UCSD-AML1 (cell line): ENCODE measurements around the gene GPSM3.

ENCODE experiments used
- DNase-seq: peaks from one replicate; lab custom pipeline; 2025; ENCODE audit not compliant: unreplicated experiment; lab: John Stamatoyannopoulos, UW

The GPSM3 gene

GRCh38 chr6:32175711-32176475 lies 16.6 kb downstream of the GPSM3 start, which contains the start of gene AGPAT1:
Gene AGPAT1, minus strand, starts transcription at chr6:32176084. Its CDS starts 4,588 bp downstream, at chr6:32171496.
- DNase-seq, result peak; percentile 95

GRCh38 chr6:32175322-32175710 lies 17.1 kb downstream of the GPSM3 start:
- no peak for DNase-seq

- no peak for DNase-seq
Observed at GRCh38 chr6:32174416-32174815, 18.0 kb downstream of the GPSM3 start.

- DNase-seq, result no peak
Observed at GRCh38 chr6:32173051-32173727, 19.3 kb downstream of the GPSM3 start.

GRCh38 chr6:32171234-32171633 lies 21.2 kb downstream of the GPSM3 start:
- no peak for DNase-seq

GRCh38 chr6:32170294-32170693 lies 22.1 kb downstream of the GPSM3 start:
- DNase-seq, result no peak

GRCh38 chr6:32168807-32169591 lies 23.4 kb downstream of the GPSM3 start:
- no peak for DNase-seq

- no peak for DNase-seq
Observed at GRCh38 chr6:32168350-32168749, 24.1 kb downstream of the GPSM3 start.

- no peak for DNase-seq
Observed at GRCh38 chr6:32167761-32168262, 24.6 kb downstream of the GPSM3 start.

- DNase-seq, result no peak
Observed at GRCh38 chr6:32167154-32167760, 25.2 kb downstream of the GPSM3 start.

GRCh38 chr6:32166411-32167061 lies 25.9 kb downstream of the GPSM3 start:
- no peak for DNase-seq

GRCh38 chr6:32164295-32164694 lies 28.1 kb downstream of the GPSM3 start, which contains the start of gene EGFL8:
Gene EGFL8, plus strand, starts transcription at chr6:32164595. Its CDS starts 1,571 bp downstream, at chr6:32166166.
- DNase-seq, result no peak

- no peak for DNase-seq
Observed at GRCh38 chr6:32163559-32164258, 28.7 kb downstream of the GPSM3 start.

- DNase-seq, result no peak
Observed at GRCh38 chr6:32158052-32158451, 34.4 kb downstream of the GPSM3 start.

- no peak for DNase-seq
Observed at GRCh38 chr6:32156891-32157290, 35.6 kb downstream of the GPSM3 start.

GRCh38 chr6:32154514-32155161 lies 37.8 kb downstream of the GPSM3 start:
- DNase-seq, result peak; percentile 70

GRCh38 chr6:32153564-32154513 lies 38.6 kb downstream of the GPSM3 start, which contains the start of gene PPT2:
Gene PPT2, plus strand, starts transcription at chr6:32154141. Its CDS starts 454 bp downstream, at chr6:32154595.
- DNase-seq, result peak; percentile 89
